NCI-H526 treated with DMSO at 0.1 percent for 48 hours (cell line): Measurements from ENCODE around the gene AASS.
A peak's percentile ranks its signal among the peaks of the same experiment; 100 is the strongest.
"Not testable (repeated sequence)": the region's sequence is repeated elsewhere in the genome, so short reads cannot be mapped to it uniquely, and the experiment has no call there.

Source experiments
- DNase-seq: peaks from one replicate; lab custom pipeline; 2025; lab: John Stamatoyannopoulos, UW

The AASS gene

DNA sequence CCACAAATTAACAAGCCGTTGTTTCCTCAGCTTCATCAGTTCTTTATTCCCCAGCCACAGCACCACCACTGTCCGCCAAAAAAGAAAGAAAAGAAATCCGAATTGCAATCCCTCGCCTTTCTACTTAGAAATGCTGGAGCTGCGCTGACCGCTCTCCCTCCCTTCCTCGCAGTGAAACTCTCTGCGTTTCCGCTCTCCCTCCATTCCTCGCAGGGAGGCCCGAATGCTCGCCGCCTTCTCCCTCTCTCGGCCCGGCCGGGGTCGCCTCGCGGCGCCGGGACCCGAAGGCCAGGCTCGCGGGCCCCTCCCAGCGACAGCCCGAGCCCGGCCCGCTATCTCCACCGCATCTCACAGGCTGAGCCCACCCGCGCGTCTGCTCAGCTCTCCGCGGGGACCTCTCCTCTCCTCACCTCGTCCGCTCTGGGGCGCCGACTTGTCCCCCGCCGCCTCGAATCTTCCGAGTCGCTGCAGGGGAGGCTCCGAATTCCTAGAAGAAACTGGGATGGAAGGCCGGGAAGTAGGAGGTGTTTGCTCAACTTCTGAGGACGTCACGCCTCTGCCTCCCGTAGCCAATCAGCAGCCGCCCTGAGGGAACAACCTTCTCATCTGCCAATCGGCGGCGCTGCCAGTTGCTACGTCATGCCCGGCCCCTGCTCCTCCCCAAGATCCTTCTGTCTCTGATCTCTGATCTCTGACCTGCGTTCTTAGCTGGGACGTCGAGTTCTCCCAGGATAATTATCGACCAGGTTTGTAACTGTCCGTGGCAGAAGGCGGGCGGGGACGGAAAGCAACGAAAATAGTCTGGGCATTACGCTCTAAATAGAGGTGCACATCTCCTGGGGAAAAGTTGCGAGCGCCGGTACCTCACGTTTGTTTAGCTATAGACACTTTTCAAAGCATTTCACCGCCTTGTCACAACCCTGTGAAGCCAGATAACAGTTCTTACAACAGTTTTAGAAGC, at the start of gene AASS:
Gene AASS, minus strand, starts transcription at position 499 of the 961 bp plus-strand sequence. CDS start 10,523 bp downstream, outside the sequence.
- peak; percentile 97 for DNase-seq

DNA sequence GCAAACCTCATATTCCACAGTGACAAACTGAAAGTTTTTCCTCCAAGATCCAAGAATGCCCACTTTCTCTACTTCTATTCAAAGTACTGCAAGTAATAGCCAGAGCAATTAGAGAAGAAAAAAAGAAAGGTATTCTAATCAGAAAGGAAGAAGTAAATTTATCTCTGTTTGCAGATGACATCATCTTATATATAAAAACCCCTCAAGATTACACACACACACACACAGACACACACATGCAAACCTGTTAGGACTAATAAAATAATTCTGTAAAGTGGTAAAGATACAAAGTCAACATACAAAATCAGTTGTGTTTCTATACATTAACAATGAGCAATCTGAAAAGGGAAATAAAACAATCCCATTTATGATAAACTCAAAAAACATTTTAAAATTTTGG, 44.7 kb upstream of the AASS start:
- DNase-seq = no peak

GRCh38 chr7:122183106-122183505, 39.1 kb upstream of the AASS start:
- no peak for DNase-seq

DNA sequence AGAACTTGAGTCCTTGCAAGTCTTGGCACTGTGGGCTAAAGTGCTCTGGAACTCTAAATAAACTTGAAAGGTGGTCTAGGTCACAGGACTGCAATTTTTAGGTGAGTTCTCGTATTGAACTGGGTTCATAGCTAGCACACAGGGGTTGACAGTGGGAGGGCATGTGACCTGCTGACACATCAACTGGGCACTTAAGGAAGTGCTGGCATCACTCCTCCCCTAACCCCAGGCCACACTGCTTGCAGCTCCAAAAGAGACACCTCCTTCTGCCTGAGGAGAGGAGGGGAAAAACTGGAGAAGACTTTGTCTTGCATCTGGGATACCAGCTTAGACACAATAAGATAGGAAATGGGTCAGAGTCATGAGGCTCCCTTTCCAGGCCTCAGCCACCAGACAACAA, 38.0 kb upstream of the AASS start:
- DNase-seq = no peak

- DNase-seq = not testable (repeated sequence)
Observed at GRCh38 chr7:122172144-122172543, 28.1 kb upstream of the AASS start.

GRCh38 chr7:122166740-122167139, 22.7 kb upstream of the AASS start:
- DNase-seq = no peak

DNA sequence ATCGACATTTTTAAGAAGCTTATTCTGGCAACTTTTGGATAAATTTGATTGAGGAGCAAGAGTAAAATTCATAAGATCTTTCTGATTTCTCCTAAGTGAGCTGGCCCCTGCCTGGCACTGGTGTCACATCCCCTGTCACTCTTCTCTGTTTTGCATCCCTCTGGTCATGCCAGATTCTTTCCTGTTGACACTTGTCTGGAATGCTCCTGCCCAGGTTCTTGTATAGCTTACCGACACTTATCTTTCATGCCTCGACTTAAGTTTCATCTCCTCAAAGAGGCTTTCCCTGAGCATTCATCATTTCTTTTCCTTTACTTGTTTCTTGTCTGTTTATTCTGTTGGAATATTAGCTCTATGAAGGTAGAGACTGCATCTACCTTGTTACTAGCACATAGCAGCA, 22.2 kb upstream of the AASS start:
- no peak for DNase-seq

DNA sequence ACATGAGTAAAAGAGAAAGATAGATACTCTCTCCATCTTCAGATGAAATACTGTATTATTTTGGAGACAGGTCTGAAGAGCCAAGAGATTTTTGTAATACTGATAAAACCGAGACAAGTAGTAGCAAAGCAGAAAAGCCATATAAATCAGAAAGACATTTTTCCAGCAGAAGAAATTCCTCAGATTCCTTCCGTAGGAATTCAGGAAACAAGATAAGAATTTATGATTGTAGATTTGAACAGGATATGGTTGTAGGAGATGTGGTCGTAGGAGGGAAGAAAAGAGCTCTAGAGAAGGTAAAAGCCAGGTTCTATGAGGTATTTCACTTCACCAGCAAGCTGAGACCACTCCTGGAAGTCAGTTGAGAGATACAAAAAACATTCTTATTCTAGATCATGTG, 17.6 kb upstream of the AASS start:
- no peak for DNase-seq

GRCh38 chr7:122155566-122155965, 11.5 kb upstream of the AASS start:
- DNase-seq = no peak

DNA sequence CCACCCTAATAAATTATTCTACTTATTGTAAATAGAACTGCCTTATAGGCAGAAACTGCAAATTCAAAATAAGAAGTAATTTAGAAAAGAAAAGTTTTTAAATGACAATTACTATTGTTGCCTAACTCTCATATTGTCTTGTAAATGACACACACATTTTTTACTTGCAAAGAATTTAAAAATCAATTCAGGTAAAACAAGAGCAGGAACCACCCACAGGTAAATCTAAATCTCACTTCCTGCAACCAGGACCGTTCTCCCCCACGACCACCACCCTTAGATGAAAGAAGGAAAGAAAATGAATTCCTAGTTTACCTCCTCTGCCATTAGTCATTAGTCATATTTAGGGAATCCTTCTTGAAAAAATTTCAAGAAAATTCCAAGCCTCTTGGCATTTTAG, 4.8 kb upstream of the AASS start:
- no peak for DNase-seq

DNA sequence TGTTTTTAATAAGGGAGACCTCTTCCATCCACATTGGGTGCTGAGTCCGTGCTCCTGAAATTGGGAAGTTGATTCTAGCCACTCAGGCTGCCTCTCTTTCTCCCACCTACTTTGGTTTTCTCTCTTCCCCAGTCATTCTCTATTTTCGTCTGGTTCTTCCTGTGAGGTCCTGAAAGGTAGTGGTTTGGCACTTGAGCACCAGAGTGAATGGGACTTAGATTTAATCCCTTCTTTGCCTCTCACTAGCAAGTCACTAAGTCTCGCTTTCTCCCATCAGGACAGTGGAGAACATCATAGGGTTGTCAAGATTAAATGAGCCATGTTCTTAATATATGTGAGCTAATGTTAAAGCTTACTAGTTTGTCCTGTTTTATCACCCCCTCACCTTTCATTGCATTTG, 4.0 kb upstream of the AASS start:
- DNase-seq = no peak

DNA sequence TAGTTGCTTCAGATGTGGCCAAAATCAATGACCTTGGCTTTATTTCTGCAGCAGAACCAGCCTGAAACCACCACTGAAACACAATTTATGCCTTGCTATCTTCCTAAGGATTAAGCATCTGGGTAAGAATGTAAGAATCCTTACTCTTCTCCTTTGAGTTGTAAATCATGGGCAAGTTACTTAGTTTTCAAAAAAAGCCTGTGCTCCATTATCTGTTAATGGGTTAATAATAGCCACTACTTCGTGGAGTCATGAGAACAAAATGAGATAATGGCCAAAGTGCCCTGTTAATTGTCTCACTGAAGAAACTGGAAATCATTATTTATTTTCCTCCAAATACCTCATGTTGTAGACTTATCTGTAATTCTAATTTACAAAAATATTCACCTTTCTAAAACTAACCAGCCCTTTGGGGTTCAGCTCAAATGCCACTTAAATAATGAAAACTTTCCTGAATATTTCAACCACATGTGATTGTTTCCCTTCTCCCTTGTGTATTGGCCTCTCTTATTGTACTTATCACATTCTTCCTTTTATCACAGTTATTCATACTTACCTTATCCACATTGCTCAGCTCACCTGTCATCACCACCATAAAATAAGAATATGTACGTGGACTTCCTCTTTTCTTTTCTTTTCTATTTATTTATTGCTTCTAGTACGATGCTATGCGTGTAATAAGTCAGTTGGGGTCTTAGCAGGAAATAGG, 2.0 kb upstream of the AASS start:
- DNase-seq = no peak

DNA sequence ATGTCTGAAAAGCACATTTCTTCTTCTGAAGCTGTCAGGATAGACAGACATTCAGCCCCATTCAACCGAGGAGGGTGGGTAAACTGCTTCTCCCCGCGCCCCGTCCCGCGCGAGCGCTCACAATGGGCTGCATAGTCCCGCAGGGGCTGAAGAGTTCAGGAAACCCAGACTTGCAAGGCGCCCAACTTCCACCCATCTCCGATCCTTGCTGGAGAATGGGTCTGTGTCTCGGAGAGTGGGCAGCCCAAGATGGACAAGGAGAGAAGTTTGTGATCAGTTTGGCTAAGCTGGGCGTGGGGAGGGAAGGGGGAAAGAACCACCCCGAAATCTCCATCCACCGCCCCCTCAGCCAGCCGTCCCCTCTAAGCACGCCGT, 686 bp downstream of the AASS start:
- no peak for DNase-seq

GRCh38 chr7:122140918-122141317, 3.1 kb downstream of the AASS start:
- no peak for DNase-seq

DNA sequence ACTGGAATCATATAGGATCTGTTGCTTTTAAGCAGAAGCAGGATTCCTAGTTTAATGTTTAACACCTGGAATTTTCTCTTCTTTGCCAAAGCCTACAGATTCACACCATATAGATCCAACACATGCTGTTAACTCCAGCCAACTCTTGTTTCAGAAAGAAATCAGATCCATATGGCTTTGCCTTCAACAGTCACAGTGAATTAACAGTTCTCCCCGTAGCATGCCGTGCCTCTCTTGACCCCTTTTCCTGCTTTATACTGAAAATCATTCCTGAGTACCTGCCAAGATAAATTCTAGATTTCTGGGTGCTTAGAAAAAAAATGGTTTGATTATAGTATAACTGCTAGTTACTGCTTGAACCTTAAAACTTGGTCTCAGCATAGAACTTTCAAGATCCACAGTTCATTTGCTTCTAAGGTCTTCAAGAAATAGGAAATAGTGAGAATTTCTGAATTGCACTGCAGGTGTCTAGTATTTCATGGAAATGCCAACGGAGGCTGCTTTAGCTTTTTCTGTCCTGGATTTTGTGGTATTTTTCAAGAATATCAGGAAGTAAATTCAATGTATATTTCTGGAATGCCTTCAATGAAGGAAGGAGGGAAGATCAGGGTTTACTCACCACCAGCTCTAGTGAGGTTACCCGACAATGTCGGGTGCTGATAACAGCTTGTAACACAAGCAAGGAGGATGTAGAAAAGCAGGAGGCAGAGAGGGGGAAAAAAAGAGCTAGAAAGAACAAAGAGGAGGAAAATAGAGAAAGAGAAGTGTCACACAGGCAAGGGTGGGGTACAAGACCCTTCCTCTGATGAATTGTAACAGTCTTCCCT, 6.6 kb downstream of the AASS start:
- DNase-seq = no peak

DNA sequence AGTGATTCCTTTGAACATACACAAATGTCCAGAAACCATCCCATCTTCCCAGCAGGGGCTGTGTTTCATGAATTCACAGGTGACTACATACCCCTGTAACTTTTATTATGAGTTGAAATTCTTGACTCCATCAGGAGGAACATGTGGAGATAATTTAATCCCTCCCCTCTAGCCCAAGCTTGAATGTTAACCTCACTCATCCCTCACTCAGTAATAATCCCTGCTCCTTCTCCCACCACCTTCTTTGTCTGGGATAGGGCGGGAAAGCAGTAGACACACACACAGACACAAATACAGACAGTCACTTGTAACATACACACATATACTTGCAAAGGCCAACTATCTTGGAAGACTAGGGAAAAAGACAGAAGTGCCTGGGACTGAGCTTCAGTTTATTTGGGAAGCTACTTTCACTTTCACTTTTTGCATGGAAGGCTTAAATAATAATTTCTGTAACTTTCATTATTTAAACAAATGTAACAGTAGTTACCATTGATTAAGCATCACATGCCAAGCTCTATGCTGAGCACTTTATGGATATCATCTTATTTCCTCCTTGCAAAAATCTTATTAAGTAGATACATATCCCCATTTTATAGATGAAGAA, 7.3 kb downstream of the AASS start:
- DNase-seq = no peak

DNA sequence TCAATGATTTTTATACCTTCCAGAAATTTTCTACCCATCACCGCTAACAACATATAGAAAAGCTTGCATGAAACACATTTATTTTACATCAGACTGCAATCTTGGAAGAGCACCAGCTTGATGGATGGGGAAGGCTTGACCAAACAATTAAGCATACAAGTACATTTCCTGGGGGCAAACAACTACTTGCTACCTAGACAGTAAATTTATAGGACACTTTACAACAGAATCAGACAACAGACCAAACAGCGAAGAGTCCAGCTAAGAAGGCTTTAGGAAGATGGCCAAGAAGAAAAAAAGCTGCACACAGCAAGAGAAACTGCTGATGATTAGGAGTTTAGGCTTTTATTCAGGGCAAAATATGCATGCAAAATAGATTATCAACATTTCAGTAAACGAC, 8.0 kb downstream of the AASS start:
- DNase-seq = no peak

- DNase-seq = no peak
Observed at GRCh38 chr7:122135275-122135674, 8.8 kb downstream of the AASS start.

DNA sequence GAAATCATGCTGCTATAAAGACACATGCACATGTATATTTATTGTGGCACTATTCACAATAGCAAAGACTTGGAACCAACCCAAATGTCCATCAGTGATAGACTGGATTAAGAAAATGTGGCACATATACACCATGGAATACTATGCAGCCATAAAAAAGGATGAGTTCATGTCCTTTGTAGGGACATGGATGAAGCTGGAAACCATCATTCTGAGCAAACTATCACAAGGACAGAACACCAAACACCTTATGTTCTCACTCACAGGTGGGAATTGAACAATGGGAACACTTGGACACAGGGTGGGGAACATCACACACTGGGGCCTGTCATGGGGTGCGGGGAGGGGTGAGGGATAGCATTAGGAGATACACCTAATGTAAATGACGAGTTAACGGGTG, 9.3 kb downstream of the AASS start:
- DNase-seq = not testable (repeated sequence)

- no peak for DNase-seq
Observed at GRCh38 chr7:122133477-122133876, 10.6 kb downstream of the AASS start.

DNA sequence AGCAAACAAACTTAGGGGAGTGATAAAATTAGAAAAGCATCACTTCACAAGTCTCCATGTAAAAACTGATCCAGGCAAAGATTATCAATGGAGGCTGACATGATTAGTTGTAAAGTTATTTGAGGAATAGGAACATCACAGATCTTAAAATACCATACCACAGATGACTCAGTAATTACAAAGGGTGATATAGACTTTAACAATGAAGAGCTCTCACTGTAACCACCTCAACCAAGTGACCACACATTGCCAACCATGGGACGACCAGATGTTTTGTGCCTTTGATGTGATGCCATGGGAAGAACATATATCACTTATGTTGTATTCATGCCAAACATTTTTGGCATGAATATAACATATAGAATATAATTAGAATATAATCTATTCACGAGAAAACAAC, 11.7 kb downstream of the AASS start:
- DNase-seq = no peak

DNA sequence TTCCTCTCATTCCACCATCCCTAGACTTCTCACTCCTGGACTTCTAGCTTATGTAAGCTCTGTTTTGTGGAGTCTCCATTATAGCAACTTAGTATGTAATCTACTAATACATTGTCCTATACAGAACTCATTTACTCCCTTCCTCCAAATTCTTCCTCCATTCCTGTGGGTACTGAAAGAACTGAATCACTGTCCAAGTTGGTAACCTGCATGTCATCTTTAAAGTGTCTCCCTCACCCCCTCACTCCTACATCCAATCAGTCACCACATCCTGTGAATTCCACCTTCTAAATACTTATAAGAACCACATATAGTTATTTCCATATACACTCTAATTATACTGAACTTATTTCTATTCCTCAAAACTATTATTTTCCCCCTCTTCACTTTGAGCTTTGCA, 20.3 kb downstream of the AASS start:
- no peak for DNase-seq
